Upper lobe of right lung (tissue), 1 donor: ENCODE results near the gene LCE1D. TPM values are rescaled to one million over a fixed set of nuclear protein-coding genes. Genes with fewer than 3 reads are reported as not detected.

ENCODE experiments used
- ATAC-seq: fragments of 200-7000 bp; cut with Tn5 transposase; one replicate; pipeline ENCODE4 v1.9.1; 2020; ENCODE audit warnings: mild to moderate bottlenecking, moderate library complexity
- DNase-seq: peaks from one replicate; pipeline ENCODE4 v3.0.0-alpha.2; 2020
- H3K27ac ChIP-seq: fragments of 200-600 bp; one replicate; pipeline ENCODE4 v1.8.0; 2022
- H3K27me3 ChIP-seq: fragments of 200-600 bp; one replicate; pipeline ENCODE4 v1.8.0; 2022; ENCODE audit warnings: mild to moderate bottlenecking
- H3K36me3 ChIP-seq: fragments of 200-600 bp; one replicate; pipeline ENCODE4 v1.8.0; 2022
- H3K4me1 ChIP-seq: fragments of 200-600 bp; one replicate; pipeline ENCODE4 v1.8.0; 2022
- H3K4me3 ChIP-seq: fragments of 200-600 bp; one replicate; pipeline ENCODE4 v1.8.0; 2022; ENCODE audit warnings: mild to moderate bottlenecking
- H3K9me3 ChIP-seq: fragments of 200-600 bp; one replicate; pipeline ENCODE4 v1.8.0; 2022
- intact Hi-C: fragments of 100-400 bp; cut with DNase I; formaldehyde crosslinking; loops from one replicate; pipeline ENCODE4 v1.11.0; 2022
- total RNA-seq: library from RNA; stranded (reverse); fragmentation: NEBNext Ultra II Directional; extraction: Animal tissue kit (Norgen Biotek cat#: 25700); gene quantifications from one replicate; pipeline ENCODE4 v1.2.1, GENCODE V29; 2021
- TF ChIP-seq, protein P1 (sequence below): fragments of 200-600 bp; IDR thresholded peaks from one replicate; pipeline ENCODE4 v1.8.0; 2022; ENCODE audit warnings: antibody characterized with exemption
- donor health status: DM: no; HTN: yes; CAD: no; lungs with severe emphysema.

The LCE1D gene
- total RNA-seq, 1 donor from 2014 or later: not detected

DNA sequence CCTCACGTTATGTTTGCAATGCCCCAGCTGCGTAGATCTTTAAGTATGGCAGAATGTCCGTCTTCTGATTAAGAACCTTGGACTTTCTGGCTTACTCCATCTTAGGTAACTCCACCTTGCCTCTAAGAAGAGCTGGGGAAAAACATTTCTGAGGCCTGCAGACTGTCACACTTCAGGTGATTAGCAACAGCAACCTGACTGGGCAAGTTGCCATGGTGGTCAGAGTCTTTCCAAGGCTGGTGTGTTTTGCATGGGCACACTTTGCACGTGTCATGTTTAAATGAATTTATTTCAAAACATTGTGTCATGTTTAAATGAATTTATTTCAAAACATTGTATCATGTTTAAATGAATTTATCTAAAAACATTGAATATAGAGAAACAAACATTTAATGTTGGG is 37.9 kb upstream of the LCE1D start:
- DNase-seq: no peak
- ATAC-seq: no peak
- H3K36me3 ChIP-seq: no peaks in the 10 kb centered on the region
- intact Hi-C loops: no loop called here
- H3K27me3 ChIP-seq: no peaks in the 10 kb centered on the region
- TF ChIP-seq, protein P1, sequence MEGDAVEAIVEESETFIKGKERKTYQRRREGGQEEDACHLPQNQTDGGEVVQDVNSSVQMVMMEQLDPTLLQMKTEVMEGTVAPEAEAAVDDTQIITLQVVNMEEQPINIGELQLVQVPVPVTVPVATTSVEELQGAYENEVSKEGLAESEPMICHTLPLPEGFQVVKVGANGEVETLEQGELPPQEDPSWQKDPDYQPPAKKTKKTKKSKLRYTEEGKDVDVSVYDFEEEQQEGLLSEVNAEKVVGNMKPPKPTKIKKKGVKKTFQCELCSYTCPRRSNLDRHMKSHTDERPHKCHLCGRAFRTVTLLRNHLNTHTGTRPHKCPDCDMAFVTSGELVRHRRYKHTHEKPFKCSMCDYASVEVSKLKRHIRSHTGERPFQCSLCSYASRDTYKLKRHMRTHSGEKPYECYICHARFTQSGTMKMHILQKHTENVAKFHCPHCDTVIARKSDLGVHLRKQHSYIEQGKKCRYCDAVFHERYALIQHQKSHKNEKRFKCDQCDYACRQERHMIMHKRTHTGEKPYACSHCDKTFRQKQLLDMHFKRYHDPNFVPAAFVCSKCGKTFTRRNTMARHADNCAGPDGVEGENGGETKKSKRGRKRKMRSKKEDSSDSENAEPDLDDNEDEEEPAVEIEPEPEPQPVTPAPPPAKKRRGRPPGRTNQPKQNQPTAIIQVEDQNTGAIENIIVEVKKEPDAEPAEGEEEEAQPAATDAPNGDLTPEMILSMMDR: no peak
- no peak overlapping the region for H3K27ac ChIP-seq
- no peaks in the 10 kb centered on the region for H3K9me3 ChIP-seq
- H3K4me3 ChIP-seq: no peak overlapping the region
- no peaks in the 10 kb centered on the region for H3K4me1 ChIP-seq

DNA sequence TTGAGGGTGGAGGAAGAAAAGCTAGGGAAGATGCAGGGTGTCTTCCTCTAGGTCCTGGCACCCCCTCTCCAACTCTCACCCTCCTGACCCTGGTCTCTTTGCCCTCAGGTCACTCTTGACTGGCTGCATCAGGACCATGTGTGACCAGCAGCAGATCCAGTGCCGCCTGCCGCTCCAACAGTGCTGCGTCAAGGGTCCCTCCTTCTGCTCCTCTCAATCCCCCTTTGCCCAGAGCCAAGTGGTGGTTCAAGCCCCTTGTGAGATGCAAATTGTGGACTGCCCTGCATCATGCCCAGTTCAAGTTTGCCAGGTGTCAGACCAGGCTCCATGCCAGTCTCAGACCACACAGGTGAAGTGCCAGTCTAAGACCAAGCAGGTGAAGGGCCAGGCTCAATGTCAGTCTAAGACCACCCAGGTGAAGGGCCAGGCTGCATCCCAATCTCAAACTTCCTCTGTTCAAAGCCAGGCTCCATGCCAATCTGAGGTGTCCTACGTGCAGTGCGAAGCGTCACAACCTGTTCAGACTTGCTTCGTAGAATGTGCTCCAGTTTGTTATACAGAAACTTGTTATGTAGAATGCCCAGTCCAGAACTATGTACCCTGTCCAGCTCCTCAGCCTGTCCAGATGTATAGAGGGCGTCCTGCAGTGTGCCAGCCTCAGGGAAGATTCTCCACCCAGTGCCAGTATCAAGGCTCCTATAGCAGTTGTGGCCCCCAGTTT is 36.9 kb upstream of the LCE1D start:
- ATAC-seq: peak; percentile 8

DNA sequence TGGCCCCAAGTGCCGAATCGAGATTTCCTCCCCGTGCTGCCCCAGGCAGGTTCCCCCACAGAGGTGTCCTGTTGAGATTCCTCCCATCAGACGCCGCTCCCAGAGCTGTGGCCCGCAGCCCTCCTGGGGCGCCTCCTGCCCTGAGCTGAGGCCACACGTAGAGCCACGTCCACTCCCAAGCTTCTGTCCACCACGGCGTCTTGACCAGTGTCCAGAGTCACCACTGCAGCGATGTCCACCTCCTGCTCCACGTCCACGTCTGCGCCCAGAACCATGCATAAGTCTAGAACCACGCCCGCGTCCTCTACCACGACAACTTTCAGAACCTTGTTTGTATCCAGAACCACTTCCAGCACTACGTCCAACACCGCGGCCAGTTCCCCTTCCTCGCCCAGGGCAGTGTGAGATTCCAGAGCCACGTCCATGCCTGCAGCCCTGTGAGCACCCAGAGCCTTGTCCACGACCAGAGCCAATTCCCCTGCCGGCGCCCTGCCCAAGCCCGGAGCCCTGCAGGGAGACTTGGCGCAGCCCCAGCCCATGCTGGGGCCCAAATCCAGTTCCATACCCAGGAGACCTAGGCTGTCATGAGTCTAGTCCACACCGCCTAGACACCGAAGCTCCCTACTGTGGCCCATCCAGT is 35.9 kb upstream of the LCE1D start:
- Histone ChIP-seq H3K27me3 (no peaks in the 10 kb centered on the region), H3K4me1 (no peaks in the 10 kb centered on the region), H3K27ac (no peak overlapping the region), H3K36me3 (no peaks in the 10 kb centered on the region), H3K4me3 (no peak overlapping the region), H3K9me3 (no peaks in the 10 kb centered on the region)
- intact Hi-C loops: no loop called here
- peak; percentile 23 for ATAC-seq
- TF ChIP-seq, protein P1: no peak
- DNase-seq: no peak

More for the DNA sequence above, 36.9 kb upstream of the LCE1D start:
- TF ChIP-seq, protein P1: no peak
- intact Hi-C loops: no loop called here
- H3K27ac ChIP-seq: no peak overlapping the region
- DNase-seq: no peak
- no peaks in the 10 kb centered on the region for H3K4me1 ChIP-seq
- H3K36me3 ChIP-seq: no peaks in the 10 kb centered on the region
- no peak overlapping the region for H3K4me3 ChIP-seq
- no peaks in the 10 kb centered on the region for H3K27me3 ChIP-seq
- H3K9me3 ChIP-seq: no peaks in the 10 kb centered on the region

DNA sequence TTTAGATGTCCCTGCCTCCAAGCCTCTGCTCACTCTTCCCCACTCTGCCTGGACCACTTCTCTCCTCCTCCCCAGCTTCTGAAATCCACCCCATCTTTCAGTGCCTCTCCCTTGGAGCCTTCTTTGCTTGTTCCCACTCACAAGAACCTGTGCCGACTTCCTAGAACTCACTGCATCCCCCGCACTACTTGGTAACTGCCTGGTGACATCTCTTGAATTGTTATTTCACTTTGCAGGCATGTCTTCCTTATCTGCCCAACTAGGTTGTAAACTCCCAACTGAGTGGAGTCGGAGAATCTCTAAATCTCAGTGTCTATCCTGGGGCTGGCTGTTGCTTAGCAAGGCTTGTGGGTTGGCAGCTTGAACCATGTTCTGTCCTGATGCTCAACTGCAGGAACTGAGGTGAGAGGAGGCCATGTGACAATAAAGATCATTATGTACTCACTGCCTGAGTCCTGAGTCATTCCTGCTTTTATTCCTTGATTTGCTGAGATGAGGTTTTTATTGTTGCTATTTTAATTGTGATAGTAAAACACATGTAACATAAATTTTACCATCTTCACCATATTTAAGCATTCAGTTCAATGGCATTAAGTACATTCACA is 34.8 kb upstream of the LCE1D start:
- Histone ChIP-seq H3K36me3 (no peaks in the 10 kb centered on the region), H3K4me3 (no peak overlapping the region), H3K9me3 (no peaks in the 10 kb centered on the region), H3K27ac (no peak overlapping the region), H3K27me3 (no peaks in the 10 kb centered on the region), H3K4me1 (no peaks in the 10 kb centered on the region)
- DNase-seq (no peak), ATAC-seq (no peak)
- intact Hi-C loops: no loop called here
- TF ChIP-seq, protein P1: no peak

DNA sequence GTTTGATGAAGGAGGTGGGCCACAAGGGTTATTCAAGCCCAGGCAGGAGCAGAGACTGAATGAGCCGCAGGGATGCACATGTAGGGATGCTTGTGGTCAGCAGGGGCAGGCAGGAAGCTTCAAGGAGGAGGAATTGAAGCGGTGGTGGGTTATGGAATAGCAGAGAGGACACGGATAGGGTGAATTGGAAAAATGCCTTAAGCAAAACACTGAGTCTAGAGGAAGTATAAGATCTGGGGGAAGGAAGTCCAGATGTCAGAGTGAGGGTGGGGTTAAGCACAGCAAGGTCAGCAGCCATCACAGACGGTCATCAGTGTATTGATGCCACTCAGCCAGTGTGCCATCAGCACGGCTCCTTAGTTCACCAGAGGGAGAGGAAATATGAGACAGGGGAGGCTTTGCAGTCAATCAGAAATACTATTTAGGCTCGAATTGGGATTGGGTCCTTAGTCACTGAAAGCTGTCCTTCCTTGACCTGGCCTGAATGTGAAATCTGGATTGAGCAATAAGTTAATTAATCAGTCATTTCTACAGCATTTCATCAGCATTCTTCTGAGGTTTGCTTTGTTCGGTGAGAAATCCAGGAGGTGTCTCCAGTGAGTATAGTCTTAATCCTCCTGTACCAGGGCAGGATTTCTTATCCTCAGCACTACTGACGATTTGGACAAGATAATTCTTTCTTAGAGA is 27.5 kb upstream of the LCE1D start:
- DNase-seq: no peak
- no peaks in the 10 kb centered on the region for H3K36me3 ChIP-seq
- no peak for ATAC-seq
- H3K4me1 ChIP-seq: no peaks in the 10 kb centered on the region
- H3K27me3 ChIP-seq: no peaks in the 10 kb centered on the region
- no peak overlapping the region for H3K27ac ChIP-seq
- H3K9me3 ChIP-seq: no peaks in the 10 kb centered on the region
- intact Hi-C loops: no loop called here
- no peak overlapping the region for H3K4me3 ChIP-seq
- TF ChIP-seq, protein P1: no peak
